ENCODE data around the gene TAX1BP3.

DNA sequence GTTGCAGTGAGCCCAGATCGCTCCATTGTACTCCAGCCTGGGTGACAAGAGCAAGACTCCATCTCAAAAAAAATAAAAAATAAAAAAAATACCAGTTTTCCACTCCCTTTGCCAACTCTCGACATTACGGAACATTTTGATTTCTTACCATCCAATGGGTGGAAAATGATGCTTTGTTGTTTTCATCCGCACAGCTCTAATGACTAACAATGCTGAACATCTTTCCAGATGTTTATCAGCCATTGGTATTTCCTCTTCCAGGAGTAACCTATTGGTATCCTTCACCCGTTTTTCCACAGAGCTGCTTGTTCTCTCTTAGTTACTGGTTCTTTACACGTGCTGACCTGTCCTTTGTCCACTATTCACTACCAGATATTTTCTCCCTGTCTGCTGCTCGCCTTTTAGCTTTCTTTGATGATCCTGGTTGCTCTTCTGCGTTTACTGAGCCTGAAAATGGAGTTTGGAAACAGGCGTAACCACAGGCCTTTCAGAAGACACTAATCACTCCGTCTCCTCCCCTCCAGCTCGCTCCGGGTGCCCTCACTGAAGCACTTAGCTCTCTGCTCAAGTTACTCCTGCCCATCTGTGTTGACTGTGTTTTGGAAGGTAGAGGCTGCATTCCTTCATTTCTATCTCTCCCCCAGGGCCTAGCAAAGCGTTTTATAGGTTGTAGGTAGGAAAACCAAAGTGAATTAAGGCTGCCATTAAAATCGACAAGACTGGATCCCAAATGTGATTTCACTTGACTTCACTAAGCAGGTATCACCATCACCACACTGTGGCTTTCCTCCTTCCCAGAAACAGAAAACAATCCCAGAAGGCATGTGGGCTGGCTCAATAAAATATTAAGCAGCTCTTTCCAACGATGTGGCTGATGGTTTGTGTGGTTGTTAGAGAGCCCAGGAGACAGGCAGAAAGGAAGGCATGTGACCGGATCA lies 41.3 kb downstream of the TAX1BP3 start:
- TF ChIP-seq, protein P1, sequence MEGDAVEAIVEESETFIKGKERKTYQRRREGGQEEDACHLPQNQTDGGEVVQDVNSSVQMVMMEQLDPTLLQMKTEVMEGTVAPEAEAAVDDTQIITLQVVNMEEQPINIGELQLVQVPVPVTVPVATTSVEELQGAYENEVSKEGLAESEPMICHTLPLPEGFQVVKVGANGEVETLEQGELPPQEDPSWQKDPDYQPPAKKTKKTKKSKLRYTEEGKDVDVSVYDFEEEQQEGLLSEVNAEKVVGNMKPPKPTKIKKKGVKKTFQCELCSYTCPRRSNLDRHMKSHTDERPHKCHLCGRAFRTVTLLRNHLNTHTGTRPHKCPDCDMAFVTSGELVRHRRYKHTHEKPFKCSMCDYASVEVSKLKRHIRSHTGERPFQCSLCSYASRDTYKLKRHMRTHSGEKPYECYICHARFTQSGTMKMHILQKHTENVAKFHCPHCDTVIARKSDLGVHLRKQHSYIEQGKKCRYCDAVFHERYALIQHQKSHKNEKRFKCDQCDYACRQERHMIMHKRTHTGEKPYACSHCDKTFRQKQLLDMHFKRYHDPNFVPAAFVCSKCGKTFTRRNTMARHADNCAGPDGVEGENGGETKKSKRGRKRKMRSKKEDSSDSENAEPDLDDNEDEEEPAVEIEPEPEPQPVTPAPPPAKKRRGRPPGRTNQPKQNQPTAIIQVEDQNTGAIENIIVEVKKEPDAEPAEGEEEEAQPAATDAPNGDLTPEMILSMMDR (IDR thresholded peaks at IDR 0.05) = no peak
- no peak for TF ChIP-seq POLR2A (IDR thresholded peaks at IDR 0.05)

Measured in adrenal gland (tissue), 5 donors.